Stimulated activated naive CD8-positive, alpha-beta T cell treated with anti-CD3 and anti-CD28 coated beads, Interleukin-15, Interleukin-2, amounts not matched to agents 100 ng/mL and 50 ng/mL, for 24 hours (primary cell): ENCODE measurements around the gene NTNG1.

Source experiments
- H3K27ac Mint-ChIP-seq: one replicate; pipeline ENCODE4 v1.8.0; 2021; ENCODE audit warnings: mild to moderate bottlenecking, mixed read lengths
- H3K27me3 Mint-ChIP-seq: one replicate; pipeline ENCODE4 v1.8.0; 2021; ENCODE audit warnings: mixed read lengths
- H3K36me3 Mint-ChIP-seq: one replicate; pipeline ENCODE4 v1.8.0; 2021; ENCODE audit warnings: low read depth, mixed read lengths
- H3K4me1 Mint-ChIP-seq: one replicate; pipeline ENCODE4 v1.8.0; 2021; ENCODE audit warnings: low read depth, mixed read lengths
- H3K4me3 Mint-ChIP-seq: one replicate; pipeline ENCODE4 v1.8.0; 2021; ENCODE audit warnings: mild to moderate bottlenecking, mixed read lengths
- H3K9me3 Mint-ChIP-seq: one replicate; pipeline ENCODE4 v1.8.0; 2021; ENCODE audit warnings: mixed read lengths

NTNG1 gene

DNA sequence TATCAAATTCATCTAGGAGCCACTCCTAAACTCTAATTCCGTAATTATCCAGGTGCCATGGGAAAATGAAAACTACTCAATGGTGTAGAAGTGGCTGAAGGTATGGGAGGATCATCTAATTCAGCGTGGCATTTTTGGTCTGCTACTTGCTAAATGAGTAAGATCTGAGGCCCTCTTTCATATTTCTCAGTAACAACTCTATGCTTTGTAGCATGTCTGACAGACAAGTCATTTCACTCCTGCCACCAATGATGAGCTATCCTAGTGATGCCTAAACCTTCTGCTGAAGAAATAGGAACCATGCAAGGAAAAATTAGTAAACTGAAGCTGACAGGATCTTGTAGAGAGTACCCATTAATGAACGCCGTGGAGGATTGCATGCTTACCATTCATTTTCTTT is 145.3 kb downstream of the NTNG1 start:
- no peaks in the 10 kb centered on the region for H3K27me3 Mint-ChIP-seq
- no peaks in the 10 kb centered on the region for H3K9me3 Mint-ChIP-seq
- H3K4me1 Mint-ChIP-seq, result no peaks in the 10 kb centered on the region
- no peak overlapping the region for H3K4me3 Mint-ChIP-seq
- no peaks in the 10 kb centered on the region for H3K36me3 Mint-ChIP-seq
- H3K27ac Mint-ChIP-seq, result no peak overlapping the region

DNA sequence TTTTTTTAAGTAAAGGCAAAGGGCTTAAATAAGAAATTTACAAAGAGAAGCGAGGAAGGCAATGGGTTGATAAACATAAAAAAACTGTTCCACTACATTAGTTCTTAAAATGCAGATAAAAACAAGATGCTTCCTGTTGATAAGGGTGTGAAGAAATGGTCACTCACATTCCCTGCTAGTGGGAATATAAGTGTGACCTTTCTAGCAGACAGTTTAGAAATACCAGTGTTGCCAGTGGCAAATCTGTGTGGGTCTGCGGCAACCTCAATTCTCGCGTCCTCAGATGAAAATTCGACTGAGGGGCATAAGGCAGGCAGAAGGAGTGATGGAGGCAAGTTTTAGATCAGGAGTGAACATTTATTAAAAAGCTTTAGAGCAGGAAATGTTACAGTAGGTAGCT is 151.1 kb downstream of the NTNG1 start:
- Mint-ChIP-seq H3K27ac (no peak overlapping the region), H3K36me3 (no peaks in the 10 kb centered on the region), H3K9me3 (peaks cover 4% of the 10 kb centered on the region), H3K4me1 (no peaks in the 10 kb centered on the region), H3K4me3 (no peak overlapping the region), H3K27me3 (no peaks in the 10 kb centered on the region)

DNA sequence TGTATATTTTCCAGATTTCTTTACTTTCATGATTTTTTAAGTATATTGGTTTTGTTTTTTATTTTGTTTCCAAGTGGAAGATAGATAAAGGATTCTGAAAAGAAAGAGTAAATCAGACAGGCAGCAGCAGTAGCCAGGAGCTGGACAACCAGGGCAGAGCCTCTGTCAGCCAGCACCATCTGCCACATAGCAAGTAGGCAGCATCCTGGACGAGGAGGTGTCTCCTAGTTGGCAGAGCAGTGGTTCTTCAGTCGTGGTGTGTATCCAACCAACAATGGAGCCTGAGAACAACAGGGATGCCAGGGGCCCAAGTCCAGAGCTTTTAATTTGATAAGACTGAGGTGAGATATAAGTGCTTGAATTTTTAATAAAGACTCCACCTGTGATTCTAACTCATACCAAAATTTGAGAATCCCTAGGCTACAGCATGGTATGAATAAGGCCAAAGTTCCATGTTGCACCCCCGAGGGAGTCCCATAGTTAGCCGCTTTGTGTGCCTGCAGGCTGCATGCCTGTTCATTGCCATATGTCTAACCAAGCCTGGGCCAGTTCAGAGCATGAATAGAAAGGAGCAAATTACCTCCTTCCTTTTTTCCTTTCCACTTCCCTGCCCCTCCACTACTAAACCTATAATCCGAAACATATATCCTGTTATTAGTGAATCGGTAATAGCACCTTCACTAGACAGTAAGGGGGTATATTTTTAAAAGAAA is 153.2 kb downstream of the NTNG1 start:
- Mint-ChIP-seq H3K4me1 (no peaks in the 10 kb centered on the region), H3K36me3 (no peaks in the 10 kb centered on the region), H3K9me3 (peaks cover 4% of the 10 kb centered on the region), H3K27ac (no peak overlapping the region), H3K4me3 (no peak overlapping the region), H3K27me3 (no peaks in the 10 kb centered on the region)

DNA sequence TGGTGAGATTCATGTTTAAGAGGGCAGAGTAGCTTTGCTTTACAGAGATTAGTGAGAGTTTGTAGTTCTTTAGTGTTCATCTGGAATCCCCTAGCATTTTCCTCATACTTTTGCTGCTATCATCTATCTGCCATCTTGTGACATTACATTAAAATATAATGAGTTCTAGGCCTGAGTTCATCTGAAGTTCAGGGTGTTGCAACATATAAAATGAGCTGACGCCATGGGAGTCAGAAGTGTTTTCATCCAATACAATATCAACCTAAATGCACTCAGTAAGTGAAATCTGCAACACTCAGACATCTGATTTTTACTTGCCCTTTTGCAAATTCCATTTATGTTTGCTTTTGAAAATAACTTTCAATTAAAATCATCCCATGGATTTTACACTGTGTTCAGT is 153.8 kb downstream of the NTNG1 start:
- no peaks in the 10 kb centered on the region for H3K27me3 Mint-ChIP-seq
- H3K36me3 Mint-ChIP-seq, result no peaks in the 10 kb centered on the region
- peaks cover 4% of the 10 kb centered on the region for H3K9me3 Mint-ChIP-seq
- H3K4me1 Mint-ChIP-seq, result no peaks in the 10 kb centered on the region
- no peak overlapping the region for H3K4me3 Mint-ChIP-seq
- no peak overlapping the region for H3K27ac Mint-ChIP-seq

DNA sequence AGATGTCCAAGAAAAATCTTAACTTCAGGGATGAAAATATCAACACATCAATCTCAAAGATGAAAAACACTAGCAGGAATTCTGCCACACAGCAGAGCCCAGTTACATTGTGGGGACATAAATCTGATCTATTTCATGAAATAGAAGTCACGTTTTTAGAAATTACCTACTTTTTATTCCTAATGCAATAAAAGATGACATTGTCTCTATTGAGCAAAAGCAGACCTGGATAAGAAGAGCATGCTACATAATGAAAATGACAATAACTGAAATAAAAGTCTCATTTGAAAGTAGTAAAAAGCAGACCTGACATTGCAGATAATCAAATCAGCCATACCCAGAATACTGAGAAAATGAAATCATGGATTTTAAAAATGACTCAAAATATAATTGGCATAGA is 156.8 kb downstream of the NTNG1 start:
- no peak overlapping the region for H3K27ac Mint-ChIP-seq
- H3K27me3 Mint-ChIP-seq, result peaks cover 4% of the 10 kb centered on the region
- H3K4me3 Mint-ChIP-seq, result no peak overlapping the region
- H3K9me3 Mint-ChIP-seq, result peaks cover 3% of the 10 kb centered on the region
- no peaks in the 10 kb centered on the region for H3K4me1 Mint-ChIP-seq
- H3K36me3 Mint-ChIP-seq, result no peaks in the 10 kb centered on the region

DNA sequence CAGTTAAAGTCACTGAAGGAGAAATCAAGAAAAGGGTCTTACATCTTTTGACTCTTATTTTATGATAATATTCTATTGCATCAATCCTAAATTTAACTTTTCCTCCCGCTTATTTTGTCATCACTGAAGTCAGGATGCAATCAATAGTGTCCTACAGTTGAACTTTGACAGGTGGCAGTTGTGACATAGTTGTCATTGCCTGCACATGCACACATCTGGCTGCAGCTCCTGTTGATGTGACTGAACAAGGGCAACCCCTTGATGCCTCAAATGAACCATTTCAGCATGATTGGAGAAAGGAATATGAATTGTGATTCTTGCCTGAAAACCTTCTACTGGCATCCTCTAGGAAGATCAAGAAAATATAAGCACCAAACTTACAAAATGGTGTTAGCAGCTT is 157.7 kb downstream of the NTNG1 start:
- no peaks in the 10 kb centered on the region for H3K4me1 Mint-ChIP-seq
- no peaks in the 10 kb centered on the region for H3K9me3 Mint-ChIP-seq
- H3K4me3 Mint-ChIP-seq, result no peak overlapping the region
- H3K36me3 Mint-ChIP-seq, result no peaks in the 10 kb centered on the region
- no peak overlapping the region for H3K27ac Mint-ChIP-seq
- H3K27me3 Mint-ChIP-seq, result peaks cover 4% of the 10 kb centered on the region

DNA sequence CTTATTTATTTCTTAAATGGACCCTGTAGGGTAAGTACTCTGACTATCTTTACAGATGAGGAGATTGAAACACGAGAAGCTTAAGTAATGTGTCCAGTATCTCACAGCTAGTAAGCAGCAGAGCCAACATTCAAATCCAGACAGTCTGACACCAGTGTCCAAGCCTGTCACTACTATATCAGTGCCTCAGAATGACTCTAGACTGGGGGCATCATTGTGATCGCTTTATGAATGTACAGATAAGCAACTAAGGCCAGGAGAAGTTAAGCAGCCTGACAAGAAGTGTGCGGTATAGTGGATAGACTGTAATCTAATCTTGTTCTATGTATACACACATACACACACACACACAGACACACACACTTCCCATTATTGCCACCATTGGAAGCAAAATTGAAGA is 158.7 kb downstream of the NTNG1 start:
- H3K4me3 Mint-ChIP-seq, result no peak overlapping the region
- peaks cover 4% of the 10 kb centered on the region for H3K27me3 Mint-ChIP-seq
- H3K27ac Mint-ChIP-seq, result no peak overlapping the region
- no peaks in the 10 kb centered on the region for H3K9me3 Mint-ChIP-seq
- H3K4me1 Mint-ChIP-seq, result no peaks in the 10 kb centered on the region
- no peaks in the 10 kb centered on the region for H3K36me3 Mint-ChIP-seq

DNA sequence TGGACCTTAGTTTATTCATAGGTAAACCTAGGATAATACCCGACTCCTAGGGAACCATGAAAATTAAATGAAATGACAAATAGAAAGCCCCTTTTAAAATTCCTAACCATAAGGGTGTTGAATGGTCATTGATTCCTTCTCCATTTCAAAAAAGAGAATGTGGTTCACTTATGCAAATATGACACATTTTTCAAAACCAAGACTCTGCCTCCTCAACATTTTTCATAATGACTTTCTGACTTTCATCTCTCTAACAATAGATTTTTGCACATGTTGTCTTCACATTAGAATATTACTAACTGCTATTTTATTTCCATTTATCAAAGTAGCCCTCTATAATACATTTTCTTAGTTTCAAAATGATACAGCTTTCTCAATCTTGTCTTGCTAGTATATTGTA is 169.1 kb downstream of the NTNG1 start:
- H3K4me1 Mint-ChIP-seq, result no peaks in the 10 kb centered on the region
- H3K4me3 Mint-ChIP-seq, result no peak overlapping the region
- H3K27ac Mint-ChIP-seq, result no peak overlapping the region
- peaks cover 4% of the 10 kb centered on the region for H3K9me3 Mint-ChIP-seq
- H3K36me3 Mint-ChIP-seq, result no peaks in the 10 kb centered on the region
- peaks cover 9% of the 10 kb centered on the region for H3K27me3 Mint-ChIP-seq

DNA sequence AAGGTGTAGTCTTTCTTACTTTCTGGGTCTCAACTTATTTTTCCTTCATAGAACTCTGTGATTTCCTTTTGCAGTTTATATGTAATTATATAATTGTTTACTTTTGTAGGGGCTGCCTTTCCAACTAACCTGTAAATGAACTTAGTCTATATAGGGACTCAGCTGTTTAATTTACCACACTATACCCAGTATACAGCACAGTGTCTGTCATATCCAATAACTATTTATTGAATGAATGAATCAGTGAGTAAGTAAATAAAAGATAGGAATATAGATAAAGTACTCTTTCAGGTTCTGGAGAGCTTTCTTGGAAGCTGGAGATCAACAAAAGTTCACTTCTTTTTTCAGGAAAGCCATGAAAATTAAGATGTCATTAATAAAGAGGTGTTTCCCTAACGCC is 174.8 kb downstream of the NTNG1 start:
- H3K4me3 Mint-ChIP-seq, result no peak overlapping the region
- no peaks in the 10 kb centered on the region for H3K36me3 Mint-ChIP-seq
- H3K9me3 Mint-ChIP-seq, result no peaks in the 10 kb centered on the region
- H3K27ac Mint-ChIP-seq, result no peak overlapping the region
- no peaks in the 10 kb centered on the region for H3K4me1 Mint-ChIP-seq
- peaks cover 5% of the 10 kb centered on the region for H3K27me3 Mint-ChIP-seq

DNA sequence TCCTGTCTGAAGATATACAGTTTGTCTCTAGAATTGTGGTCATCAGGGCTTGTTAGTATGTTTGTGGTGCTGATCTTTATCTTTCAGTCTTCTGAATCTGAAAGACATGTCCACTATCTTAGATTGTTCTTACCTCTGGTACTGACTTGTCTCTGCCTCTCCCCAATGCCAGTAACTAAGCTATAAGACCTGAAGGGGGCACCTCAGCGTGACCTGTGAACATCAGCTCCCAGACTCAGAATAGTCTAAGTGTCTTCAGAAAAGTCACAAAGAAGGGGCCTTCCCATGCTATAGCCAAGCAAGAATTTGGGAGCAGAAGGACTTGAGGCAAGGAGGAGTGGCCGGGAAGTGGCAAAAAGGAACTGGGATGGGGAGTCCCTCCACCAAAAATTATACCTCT is 178.1 kb downstream of the NTNG1 start:
- no peaks in the 10 kb centered on the region for H3K36me3 Mint-ChIP-seq
- H3K27ac Mint-ChIP-seq, result no peak overlapping the region
- no peak overlapping the region for H3K4me3 Mint-ChIP-seq
- H3K27me3 Mint-ChIP-seq, result peaks cover 6% of the 10 kb centered on the region
- H3K4me1 Mint-ChIP-seq, result no peaks in the 10 kb centered on the region
- no peaks in the 10 kb centered on the region for H3K9me3 Mint-ChIP-seq

DNA sequence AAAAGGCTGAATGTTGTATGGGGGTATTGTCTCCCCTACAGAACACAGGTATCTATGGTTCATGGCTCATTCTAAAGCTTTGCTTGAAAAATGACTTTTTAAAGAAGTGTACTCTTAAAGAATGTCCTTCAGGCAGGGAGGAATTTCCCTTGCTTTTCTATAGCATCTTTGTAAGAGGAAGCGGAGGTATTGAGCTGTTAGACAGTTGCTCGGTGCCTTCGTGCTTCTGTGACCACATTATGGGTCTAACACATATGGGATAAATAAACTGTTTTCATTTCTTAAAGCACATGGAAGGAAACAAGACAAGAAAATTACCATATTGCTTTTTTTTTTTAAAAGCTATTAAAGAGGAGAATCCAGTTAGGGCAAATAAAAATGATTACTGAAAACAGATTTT is 182.9 kb downstream of the NTNG1 start:
- H3K27me3 Mint-ChIP-seq, result peaks cover 18% of the 10 kb centered on the region
- no peak overlapping the region for H3K27ac Mint-ChIP-seq
- H3K4me3 Mint-ChIP-seq, result no peak overlapping the region
- no peaks in the 10 kb centered on the region for H3K36me3 Mint-ChIP-seq
- no peaks in the 10 kb centered on the region for H3K9me3 Mint-ChIP-seq
- no peaks in the 10 kb centered on the region for H3K4me1 Mint-ChIP-seq

DNA sequence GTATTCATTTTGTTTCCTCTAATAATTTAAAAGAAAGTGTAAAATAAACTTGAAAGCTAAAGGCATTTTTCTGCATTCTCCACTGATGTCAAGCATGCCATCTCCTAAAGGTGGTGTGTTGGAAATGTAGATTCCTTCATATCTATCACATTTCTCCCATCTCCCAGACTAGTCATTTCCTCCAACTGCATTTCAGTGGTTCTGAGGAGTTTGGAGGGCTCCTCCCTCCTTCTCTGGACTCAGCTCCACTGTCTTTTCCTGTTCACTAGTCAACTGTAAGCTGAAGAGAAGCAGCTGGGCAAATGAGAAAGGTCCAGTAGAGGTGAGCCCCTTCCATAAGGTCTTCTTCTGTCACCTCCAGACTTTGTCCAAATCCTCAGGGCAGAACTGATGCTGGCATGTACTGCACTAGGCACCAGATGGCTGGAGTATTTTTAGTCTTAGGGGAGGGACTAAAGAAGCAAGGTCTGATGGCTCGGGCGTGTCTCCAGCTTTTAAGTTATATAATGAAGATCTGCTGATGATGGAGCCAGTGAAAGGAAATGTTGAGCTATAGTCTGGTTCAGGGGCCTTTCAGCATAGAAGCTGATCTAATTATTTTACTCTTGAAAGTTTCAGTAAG is 186.1 kb downstream of the NTNG1 start:
- no peaks in the 10 kb centered on the region for H3K9me3 Mint-ChIP-seq
- no peak overlapping the region for H3K27ac Mint-ChIP-seq
- H3K27me3 Mint-ChIP-seq, result peaks cover 15% of the 10 kb centered on the region
- no peak overlapping the region for H3K4me3 Mint-ChIP-seq
- no peaks in the 10 kb centered on the region for H3K4me1 Mint-ChIP-seq
- no peaks in the 10 kb centered on the region for H3K36me3 Mint-ChIP-seq

DNA sequence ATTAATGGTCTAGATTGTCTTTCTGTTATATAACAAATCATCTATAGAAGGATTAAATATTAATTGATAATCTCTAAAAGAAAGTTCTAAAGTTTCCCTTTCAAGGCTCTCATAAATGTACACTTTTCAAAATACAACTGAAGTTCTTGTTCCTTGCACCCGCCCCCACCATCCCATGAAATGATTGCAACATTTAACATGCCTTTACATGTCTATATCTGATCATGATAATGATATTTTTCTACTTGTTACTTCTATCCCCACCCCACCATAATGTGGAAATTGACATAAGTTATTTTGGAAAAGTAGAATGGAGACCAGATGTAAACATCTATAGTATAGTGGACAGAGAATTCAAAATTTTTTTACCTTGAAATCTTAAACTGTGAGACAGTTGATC is 186.6 kb downstream of the NTNG1 start:
- Mint-ChIP-seq H3K4me1 (no peaks in the 10 kb centered on the region), H3K27me3 (peaks cover 12% of the 10 kb centered on the region), H3K36me3 (no peaks in the 10 kb centered on the region), H3K9me3 (no peaks in the 10 kb centered on the region), H3K27ac (no peak overlapping the region), H3K4me3 (no peak overlapping the region)

DNA sequence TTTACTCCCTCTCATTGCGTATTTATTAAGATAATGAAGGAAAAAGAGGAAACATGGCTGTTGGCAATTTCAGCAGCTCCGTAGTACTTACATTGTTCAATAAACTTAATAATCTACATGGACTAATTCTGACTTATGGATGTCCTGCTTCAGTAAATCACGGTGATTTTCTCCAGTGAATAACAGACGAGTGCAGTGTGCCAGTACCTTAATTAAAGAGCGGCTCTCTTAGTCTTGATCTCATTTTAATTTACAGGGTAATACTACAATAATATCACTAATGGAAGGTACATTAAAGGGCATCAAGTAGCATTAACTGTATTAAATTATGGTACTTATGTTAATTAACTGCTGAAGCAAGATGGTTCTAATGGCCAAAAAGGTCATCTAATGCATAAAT is 187.2 kb downstream of the NTNG1 start:
- H3K4me3 Mint-ChIP-seq, result no peak overlapping the region
- no peak overlapping the region for H3K27ac Mint-ChIP-seq
- H3K27me3 Mint-ChIP-seq, result peaks cover 12% of the 10 kb centered on the region
- H3K36me3 Mint-ChIP-seq, result no peaks in the 10 kb centered on the region
- no peaks in the 10 kb centered on the region for H3K9me3 Mint-ChIP-seq
- no peaks in the 10 kb centered on the region for H3K4me1 Mint-ChIP-seq

DNA sequence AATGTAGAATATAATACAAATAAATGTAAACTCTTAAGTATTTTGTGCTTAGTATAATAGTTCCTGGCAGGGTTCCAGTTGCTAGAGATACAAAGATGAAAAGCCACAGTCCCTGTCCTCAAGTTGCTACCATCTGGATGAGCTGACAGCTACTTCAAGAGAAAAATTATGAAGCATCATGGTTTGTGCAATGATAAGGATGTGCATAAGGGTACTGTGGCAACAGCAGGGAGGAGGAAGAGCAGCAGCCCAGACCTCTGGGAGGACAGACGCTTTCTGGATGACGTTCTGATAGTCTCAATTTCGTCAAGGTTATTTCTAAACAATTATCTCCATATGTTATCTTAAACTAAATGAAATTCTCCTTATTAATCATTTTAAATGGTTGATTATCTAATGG is 198.9 kb downstream of the NTNG1 start:
- H3K4me1 Mint-ChIP-seq, result no peaks in the 10 kb centered on the region
- H3K9me3 Mint-ChIP-seq, result no peaks in the 10 kb centered on the region
- no peaks in the 10 kb centered on the region for H3K36me3 Mint-ChIP-seq
- H3K4me3 Mint-ChIP-seq, result no peak overlapping the region
- H3K27me3 Mint-ChIP-seq, result peaks cover 2% of the 10 kb centered on the region
- H3K27ac Mint-ChIP-seq, result no peak overlapping the region

DNA sequence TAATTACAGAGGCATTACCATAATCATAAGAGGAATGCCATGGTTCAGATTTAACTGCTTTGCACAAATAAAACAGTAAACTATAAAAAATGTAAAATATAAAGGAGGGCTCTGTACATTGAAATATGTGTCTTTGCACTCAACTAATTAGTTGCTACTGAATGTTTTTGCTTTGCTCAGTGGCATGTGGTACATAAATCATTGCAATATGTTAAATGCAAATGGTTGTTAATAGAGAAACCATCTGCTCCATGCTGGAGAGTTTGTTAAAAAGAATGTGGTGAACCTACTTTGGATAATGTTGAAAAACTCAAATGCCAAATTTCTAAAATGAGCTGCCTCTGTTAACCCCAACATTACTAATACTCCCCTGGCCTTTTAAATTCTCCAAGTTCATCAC is 201.5 kb downstream of the NTNG1 start:
- Mint-ChIP-seq H3K27me3 (peaks cover 6% of the 10 kb centered on the region), H3K4me1 (no peaks in the 10 kb centered on the region), H3K4me3 (no peak overlapping the region), H3K9me3 (no peaks in the 10 kb centered on the region), H3K27ac (no peak overlapping the region), H3K36me3 (no peaks in the 10 kb centered on the region)
